Retinal pigment epithelial cell (primary cell): ENCODE results near the gene TGFBRAP1.

Experiments used
- DNase-seq: peaks from one replicate; pipeline ENCODE4 v3.0.0-alpha.2; 2010; ENCODE audit warnings: low read depth
- H3K4me3 ChIP-seq: 2 replicates; pipeline ENCODE4 v1.5.1; 2011; ENCODE audit warnings: mild to moderate bottlenecking, low read length, control low read depth, moderate library complexity
- TF ChIP-seq, protein P1 (sequence below): conservative IDR thresholded peaks from 2 replicates; pipeline ENCODE4 v1.5.1; 2011; ENCODE audit warnings: low read depth, low read length, control low read depth, inconsistent platforms

TGFBRAP1 gene

DNA sequence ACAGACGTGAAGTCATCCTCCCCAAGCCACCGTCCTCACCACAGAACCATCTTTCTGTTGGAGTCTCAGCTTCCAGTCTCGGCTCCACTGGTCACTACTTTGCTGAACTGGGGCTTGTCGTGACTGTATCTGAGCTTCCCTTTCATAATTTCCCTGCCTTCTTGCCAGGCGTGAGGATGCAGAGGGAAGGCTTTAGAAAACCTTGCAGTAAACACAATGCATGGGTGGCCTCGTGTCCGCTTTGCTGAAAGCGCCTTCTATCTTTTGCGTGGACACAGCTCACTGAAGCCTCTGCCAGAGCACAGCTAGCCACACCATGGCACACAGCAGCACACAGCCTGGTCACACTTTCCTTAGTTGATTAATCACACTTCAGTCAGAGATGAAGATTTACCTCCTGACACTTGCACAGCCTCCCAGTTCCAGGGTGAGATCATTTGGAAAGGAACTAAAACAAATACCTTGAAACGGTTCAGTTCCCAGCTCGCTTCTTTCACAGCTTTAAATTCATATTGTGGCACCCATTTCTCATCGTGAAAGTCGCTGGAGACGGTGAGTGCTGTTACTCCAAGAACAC, 90.8 kb downstream of the TGFBRAP1 start:
- TF ChIP-seq, protein P1, sequence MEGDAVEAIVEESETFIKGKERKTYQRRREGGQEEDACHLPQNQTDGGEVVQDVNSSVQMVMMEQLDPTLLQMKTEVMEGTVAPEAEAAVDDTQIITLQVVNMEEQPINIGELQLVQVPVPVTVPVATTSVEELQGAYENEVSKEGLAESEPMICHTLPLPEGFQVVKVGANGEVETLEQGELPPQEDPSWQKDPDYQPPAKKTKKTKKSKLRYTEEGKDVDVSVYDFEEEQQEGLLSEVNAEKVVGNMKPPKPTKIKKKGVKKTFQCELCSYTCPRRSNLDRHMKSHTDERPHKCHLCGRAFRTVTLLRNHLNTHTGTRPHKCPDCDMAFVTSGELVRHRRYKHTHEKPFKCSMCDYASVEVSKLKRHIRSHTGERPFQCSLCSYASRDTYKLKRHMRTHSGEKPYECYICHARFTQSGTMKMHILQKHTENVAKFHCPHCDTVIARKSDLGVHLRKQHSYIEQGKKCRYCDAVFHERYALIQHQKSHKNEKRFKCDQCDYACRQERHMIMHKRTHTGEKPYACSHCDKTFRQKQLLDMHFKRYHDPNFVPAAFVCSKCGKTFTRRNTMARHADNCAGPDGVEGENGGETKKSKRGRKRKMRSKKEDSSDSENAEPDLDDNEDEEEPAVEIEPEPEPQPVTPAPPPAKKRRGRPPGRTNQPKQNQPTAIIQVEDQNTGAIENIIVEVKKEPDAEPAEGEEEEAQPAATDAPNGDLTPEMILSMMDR = no peak

DNA sequence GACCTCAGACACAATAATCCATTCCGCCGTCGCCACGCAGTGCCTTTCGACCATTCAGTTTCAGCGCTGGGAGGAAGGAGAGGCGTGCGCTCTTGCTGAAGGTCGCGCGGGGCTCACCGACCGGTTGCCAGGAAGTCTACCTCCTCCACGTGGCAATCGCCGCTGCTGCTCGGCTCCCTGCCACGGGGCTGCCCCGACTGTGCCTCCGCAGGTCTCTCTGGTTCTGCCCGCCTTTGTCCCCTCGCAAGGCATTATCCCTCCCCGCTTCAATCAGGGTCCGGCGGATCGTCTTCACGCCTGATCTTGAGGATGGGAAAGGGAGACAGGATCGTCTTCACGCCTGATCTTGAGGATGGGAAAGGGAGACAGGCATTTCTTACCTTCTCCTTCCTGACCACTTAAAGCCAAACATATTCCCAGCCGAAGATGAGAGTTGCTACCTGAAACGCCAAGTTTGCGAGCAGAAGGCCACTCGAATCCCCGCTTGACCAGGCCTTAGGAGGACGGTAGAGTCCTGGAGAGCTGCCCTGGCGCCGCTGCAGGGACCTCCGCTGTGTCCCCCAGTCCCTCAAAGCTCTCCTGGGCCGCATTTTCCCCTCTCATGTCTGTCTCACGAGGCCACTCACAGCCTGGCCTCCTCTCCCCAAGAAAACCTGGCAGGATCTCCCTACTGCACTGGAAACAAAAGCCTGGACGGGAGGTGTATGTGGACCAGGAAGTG, 92.3 kb downstream of the TGFBRAP1 start:
- H3K4me3 ChIP-seq = no peak overlapping the region
- DNase-seq = no peak
- TF ChIP-seq, protein P1 = no peak

More for the DNA sequence above, 90.8 kb downstream of the TGFBRAP1 start:
- no peak overlapping the region for H3K4me3 ChIP-seq
- no peak for DNase-seq

DNA sequence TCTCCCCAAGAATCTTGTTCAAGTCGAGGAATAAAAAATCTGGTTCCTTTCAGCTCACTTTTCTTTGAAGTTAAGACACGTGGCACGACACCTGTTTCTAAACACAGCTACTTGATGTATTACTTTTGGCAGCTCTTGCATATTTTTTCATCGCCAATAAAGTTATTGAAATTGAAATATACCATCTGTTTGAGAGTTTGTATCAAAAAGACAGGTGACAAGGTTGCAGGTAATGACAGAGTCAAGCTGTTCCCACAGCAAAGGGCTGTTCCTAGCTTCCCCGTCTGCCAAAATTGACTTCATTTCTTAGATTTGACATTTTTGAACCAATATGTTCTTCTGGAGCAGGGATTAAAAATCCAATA, 93.5 kb downstream of the TGFBRAP1 start:
- no peak for DNase-seq
- TF ChIP-seq, protein P1 = no peak
- H3K4me3 ChIP-seq = no peak overlapping the region

DNA sequence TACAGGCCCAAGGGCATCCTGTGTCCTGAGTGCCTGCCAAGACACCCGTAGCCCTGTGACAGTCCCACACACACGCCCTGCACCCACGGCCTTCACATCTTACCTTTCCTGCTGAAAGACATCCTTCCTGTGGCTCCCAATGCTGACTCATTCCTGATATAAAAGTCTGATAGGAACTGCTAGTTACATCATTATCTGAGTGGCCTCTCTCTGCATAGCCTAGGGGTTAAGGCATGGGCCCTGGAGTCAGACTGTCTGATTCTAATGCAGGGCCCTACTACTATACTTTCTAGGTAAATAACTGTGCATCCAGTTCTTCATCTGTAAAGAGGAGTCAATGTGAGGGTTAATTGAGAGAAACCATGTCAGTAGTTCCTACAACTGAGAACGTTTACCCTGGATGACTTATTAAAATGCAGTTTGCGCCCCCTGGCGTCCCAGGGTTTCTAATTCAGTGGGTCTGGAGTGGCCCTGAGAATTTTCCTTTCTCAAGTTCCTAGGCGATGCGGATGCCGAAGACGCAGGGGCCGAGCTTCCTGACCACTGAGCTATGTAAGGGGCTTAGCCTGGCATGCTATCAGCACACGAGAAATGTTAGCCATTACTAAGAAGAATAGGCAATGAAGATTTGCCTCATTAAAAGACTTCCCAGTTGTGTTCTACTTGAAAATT, 94.0 kb downstream of the TGFBRAP1 start:
- no peak overlapping the region for H3K4me3 ChIP-seq
- DNase-seq = peak; percentile 44
- TF ChIP-seq, protein P1 = peak; percentile 78

DNA sequence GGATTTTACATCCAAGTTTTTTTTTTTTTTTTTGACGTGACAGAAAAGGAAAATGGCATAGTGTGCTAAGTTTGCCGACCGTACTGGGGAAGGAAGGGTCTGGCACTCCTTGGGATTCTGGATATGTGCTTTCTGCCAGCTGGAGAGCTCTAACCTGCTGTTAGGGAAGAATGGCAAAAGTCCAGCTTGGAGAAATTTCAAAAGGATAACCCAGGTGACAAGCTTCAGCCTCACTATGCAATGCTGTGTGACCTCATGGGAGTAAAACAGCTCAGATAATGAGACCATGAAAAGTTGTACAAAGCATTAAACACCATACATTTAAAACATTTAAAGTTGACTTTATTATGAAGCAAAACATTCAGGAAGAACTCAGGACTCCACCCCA, 98.3 kb downstream of the TGFBRAP1 start:
- TF ChIP-seq, protein P1 = no peak
- no peak overlapping the region for H3K4me3 ChIP-seq
- DNase-seq = no peak

DNA sequence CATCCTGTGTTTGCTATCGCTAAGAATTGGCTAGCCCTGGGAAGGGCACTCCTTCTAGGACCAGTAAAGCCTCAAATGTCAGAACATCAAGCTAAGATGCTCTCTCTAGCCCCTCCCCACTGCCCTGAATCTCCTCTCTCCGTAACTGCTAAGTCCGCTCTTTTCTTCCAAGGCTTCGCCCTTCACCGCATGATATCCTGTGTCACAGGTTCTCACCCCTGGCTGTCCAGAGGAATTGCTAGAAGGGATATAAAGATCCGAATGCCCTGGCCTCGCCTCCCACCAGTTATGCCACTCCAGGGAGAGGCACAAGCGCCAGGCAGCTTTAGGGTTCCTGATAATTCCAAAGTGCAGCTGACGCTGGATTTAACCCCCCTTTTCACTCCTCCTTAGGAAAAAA, 105.1 kb downstream of the TGFBRAP1 start:
- DNase-seq = no peak
- no peak overlapping the region for H3K4me3 ChIP-seq
- TF ChIP-seq, protein P1 = no peak
